Mononuclear cell (primary cell): Measurements from ENCODE around the gene LRRC34. TPM values are rescaled to one million over a fixed set of nuclear protein-coding genes. Genes with fewer than 3 reads are reported as not detected.

ENCODE experiments used
- H3K27me3 ChIP-seq: 2 replicates; pipeline ENCODE4 v1.6.0; 2011; ENCODE audit warnings: low read length, control low read depth; ENCODE audit not compliant: insufficient read depth
- H3K4me1 ChIP-seq: 2 replicates; pipeline ENCODE4 v1.5.1; 2011; ENCODE audit warnings: mild to moderate bottlenecking, low read length, control low read depth; ENCODE audit not compliant: insufficient read depth
- H3K4me3 ChIP-seq: 2 replicates; pipeline ENCODE4 v1.5.1; 2011; ENCODE audit warnings: mild to moderate bottlenecking, low read length, moderate library complexity
- H3K9me3 ChIP-seq: 2 replicates; pipeline ENCODE4 v1.5.1; 2011; ENCODE audit warnings: low read depth, mild to moderate bottlenecking, control low read depth, low read length
- total RNA-seq: library from RNA; depleted of rRNA; stranded (reverse); fragments of >200 nt; gene quantifications from one replicate; pipeline ENCODE4 v1.2.3, GENCODE V29; 2012

Gene LRRC34
- total RNA-seq, 1 donor, result 0.73 TPM

DNA sequence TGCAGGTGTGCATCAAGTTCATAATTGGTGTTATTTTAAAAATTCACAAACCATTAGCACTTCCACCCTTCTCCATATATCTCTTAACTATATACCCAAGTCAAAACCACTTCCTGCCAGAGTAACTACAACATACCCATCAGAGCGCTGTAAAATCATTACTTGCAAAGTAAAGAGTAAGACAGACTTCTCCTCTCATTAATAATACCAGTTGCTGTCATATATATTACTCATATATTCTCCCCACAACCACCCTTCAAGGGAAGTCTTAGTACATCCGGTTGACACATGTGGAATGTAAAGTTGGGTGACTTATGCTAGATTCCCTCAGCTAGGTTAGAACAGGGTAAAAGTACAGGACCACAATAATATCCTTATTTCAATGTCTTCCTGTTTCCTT is 53.4 kb downstream of the LRRC34 start:
- Histone ChIP-seq H3K27me3 (peaks cover 9% of the 10 kb centered on the region), H3K9me3 (no peaks in the 10 kb centered on the region), H3K4me1 (peaks cover 15% of the 10 kb centered on the region), H3K4me3 (no peak overlapping the region)

DNA sequence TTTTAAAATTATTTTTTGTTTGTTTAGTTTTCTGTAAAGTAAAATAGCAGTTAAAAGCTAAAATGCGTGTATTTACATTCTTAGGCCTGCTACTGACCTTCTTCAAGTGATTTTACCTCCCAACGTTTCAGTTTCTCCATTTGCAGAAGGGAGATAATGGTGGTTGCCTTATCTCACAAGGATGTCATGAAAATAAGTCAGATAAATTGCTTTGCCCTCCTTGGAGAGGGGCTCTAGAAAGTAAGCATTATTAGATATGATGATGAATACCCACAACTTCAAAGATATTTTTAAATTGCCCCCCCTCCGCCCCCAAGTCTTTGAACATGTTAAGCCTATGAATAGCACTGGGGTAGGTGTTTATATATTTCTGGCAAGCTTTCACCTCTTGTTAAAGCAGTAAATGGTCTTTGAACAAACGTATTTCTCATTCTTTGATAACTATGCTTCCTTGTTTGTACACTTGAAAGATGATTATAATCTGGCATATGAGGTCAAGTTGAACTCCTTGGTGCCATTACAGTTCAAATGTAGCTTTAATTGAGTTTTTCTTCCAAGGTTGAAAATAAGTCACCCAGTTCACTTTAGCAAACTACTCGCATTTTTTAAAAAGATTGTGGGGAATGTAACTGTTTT is 54.2 kb downstream of the LRRC34 start:
- H3K4me1 ChIP-seq, result peaks cover 7% of the 10 kb centered on the region
- H3K4me3 ChIP-seq, result no peak overlapping the region
- H3K27me3 ChIP-seq, result peaks cover 9% of the 10 kb centered on the region
- no peaks in the 10 kb centered on the region for H3K9me3 ChIP-seq

DNA sequence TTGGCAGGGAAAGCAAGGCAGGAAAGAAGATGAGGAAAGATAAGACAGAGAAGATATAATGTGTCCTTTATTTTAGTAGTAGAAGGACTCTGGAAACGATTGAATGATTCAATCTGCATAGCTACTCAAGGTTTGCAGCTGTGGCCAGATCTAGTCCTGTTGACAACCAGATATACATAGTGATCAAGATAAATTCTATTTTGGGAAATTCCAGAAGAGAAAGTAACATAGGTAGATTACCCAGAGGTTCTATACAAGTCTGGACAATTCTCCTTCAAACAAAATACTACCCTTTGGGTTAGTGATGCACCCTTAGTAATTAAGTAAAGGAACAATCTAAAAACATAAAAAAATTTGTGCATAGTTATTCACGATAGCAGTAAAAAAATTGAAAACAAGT is 57.2 kb downstream of the LRRC34 start:
- Histone ChIP-seq H3K27me3 (peaks cover 9% of the 10 kb centered on the region), H3K4me1 (no peaks in the 10 kb centered on the region), H3K4me3 (no peak overlapping the region), H3K9me3 (no peaks in the 10 kb centered on the region)

DNA sequence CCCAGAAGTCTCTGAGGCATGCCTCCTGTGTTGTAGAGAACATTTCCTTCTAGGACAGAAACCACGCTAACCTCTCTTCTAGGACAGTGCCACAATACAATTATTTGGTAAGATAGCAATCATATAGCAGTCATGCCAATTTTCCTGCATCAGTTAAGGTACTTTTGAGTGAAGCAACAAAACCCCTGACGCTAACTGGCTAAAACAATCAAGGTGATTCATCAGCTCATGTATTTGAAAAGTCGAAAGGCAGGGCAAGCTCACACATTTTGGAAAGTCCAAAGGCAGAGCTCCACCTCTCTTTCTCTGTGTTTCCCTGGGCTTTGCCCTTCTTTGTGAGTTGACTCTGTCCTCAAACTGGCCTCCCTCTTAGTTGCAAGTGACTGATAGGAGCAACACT is 58.0 kb downstream of the LRRC34 start:
- peaks cover 9% of the 10 kb centered on the region for H3K27me3 ChIP-seq
- H3K4me3 ChIP-seq, result no peak overlapping the region
- H3K4me1 ChIP-seq, result no peaks in the 10 kb centered on the region
- H3K9me3 ChIP-seq, result no peaks in the 10 kb centered on the region

DNA sequence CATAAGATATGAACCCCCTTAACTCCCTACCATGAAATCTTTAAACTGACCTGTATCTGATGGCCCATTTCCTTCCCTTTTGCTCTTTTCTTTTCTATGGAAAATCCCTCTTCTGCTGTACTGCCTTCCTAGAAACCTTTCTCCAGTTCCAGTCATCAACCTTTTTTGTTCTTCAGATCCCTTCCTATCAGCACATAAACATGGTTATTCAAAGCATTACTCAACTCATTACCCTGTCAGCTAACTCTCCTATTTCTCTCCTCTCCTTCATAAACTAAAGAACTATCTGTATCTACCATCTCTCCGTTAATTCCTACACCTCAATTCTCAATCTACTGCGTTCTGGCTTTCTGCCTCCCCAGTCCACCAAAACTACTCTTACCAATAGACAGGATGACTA is 60.8 kb downstream of the LRRC34 start:
- no peak overlapping the region for H3K4me3 ChIP-seq
- H3K4me1 ChIP-seq, result no peaks in the 10 kb centered on the region
- H3K27me3 ChIP-seq, result peaks cover 15% of the 10 kb centered on the region
- H3K9me3 ChIP-seq, result no peaks in the 10 kb centered on the region

DNA sequence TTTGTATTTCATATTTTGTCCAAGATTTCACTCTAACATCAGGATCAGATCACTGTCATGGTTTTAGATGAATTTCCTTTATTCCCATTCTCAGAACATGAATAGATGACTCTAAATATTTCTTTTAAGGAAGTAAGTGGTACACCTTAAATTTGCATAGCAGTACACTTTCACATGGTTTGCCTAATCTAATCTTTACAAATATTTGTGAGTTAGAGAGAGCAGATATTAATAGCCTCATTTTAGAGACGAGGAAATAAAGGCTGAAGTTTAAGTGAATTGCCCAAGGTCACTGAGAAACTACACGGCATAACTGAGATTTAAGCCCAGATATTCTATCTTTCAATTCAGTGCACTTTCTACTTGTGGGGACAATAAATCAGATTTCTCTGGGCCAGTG is 62.0 kb downstream of the LRRC34 start:
- Histone ChIP-seq H3K4me1 (no peaks in the 10 kb centered on the region), H3K9me3 (no peaks in the 10 kb centered on the region), H3K27me3 (peaks cover 15% of the 10 kb centered on the region), H3K4me3 (no peak overlapping the region)

DNA sequence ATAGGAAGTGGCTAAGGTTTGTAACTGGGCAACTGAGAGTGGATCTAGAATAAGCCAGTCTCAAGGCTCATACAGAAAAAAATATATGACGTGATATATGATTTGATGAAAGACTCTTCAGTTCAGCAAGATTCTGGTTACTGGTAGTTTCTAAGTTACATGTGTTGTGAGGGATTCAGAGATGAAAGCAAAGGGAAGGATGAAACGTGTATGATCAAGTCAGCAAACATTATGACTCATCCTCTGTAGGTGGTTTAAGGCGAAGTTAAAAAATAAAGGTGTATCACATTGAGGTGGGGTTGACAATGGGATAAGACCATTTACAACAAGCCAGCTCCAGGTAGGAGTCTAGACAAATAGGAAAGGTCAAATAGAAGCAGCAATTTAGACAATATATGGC is 64.0 kb downstream of the LRRC34 start:
- no peaks in the 10 kb centered on the region for H3K9me3 ChIP-seq
- peaks cover 6% of the 10 kb centered on the region for H3K27me3 ChIP-seq
- H3K4me1 ChIP-seq, result no peaks in the 10 kb centered on the region
- H3K4me3 ChIP-seq, result no peak overlapping the region

DNA sequence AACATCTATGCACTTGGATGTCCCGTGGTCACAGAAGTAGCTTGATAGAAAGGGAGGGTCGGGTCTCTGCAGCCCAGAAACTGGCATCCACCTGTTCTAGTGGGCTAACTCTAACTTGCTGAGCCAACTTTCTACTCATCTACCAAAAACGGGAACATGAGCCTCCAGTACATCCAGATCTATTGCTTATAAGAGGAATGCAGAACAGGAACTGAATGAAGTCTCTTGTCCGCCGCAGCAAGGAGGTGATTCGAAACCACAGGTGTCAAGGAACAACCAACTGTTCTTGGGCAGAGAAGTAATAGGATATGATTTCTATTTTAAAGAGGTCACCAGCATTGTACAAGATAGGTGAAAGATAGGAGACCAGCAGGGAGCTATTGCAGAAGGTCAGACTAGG is 65.8 kb downstream of the LRRC34 start:
- H3K4me3 ChIP-seq, result no peak overlapping the region
- peaks cover 6% of the 10 kb centered on the region for H3K27me3 ChIP-seq
- H3K9me3 ChIP-seq, result no peaks in the 10 kb centered on the region
- H3K4me1 ChIP-seq, result no peaks in the 10 kb centered on the region

DNA sequence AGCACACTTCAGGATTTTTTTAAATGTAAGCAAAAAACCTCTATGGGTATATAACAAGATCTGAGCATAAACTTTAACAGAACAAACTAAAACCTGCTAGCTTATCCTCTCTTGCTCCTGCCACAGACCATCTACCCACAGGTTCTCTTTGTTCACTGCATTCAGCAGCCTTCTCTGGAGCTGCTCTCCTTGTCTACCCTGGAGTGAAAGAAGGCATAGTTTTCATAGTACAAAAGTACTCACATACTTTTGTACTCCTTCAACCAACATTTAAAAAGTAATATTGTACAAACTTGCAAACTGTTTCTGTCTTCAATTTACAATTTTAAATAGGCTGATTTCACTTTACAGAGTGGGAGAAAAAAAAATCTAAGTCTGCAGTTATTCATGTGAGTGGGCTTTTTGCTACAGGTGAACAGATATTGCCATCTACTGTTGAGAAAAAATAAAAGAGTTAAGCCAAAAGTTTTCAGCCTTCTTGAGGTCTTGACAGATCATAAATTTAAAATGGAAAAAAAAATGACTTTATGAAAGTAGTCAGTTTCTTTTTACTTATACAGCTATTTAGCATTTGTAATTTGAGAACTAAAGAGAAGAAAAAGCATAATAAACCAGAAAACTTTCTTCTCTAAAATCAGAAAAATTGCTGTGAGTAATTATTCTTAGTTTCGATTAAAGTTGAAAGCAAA is 68.2 kb downstream of the LRRC34 start:
- H3K4me3 ChIP-seq, result no peak overlapping the region
- H3K4me1 ChIP-seq, result no peaks in the 10 kb centered on the region
- H3K9me3 ChIP-seq, result no peaks in the 10 kb centered on the region
- peaks cover 6% of the 10 kb centered on the region for H3K27me3 ChIP-seq

Other genes with a start within 250 kb of the LRRC34 start
- under 0.01 TPM for gene MECOM, start 149.2 kb downstream of the LRRC34 start, total RNA-seq
- 382 TPM for gene TERC, start 47.8 kb downstream of the LRRC34 start, total RNA-seq
- gene ACTRT3, start 43.3 kb downstream of the LRRC34 start, total RNA-seq, result not detected
- gene MYNN, start 39.5 kb downstream of the LRRC34 start, total RNA-seq, result 36.6 TPM
- gene LRRIQ4, start within 50 bp of the LRRC34 start, total RNA-seq, result not detected
- not detected for gene LRRC31, start 57.0 kb upstream of the LRRC34 start, total RNA-seq
- not detected for gene SAMD7, start 98.7 kb upstream of the LRRC34 start, total RNA-seq
- 63.8 TPM for gene SEC62, start 153.9 kb upstream of the LRRC34 start, total RNA-seq
- gene GPR160, start 225.1 kb upstream of the LRRC34 start, total RNA-seq, result 19.9 TPM